HCT116 (cell line): ENCODE measurements around the gene TNFRSF12A. TPM values are rescaled to one million over a fixed set of nuclear protein-coding genes. Genes with fewer than 3 reads are reported as not detected.

Experiments used
- ATAC-seq: fragments of 200-7000 bp; cut with Tn5 transposase; 2 replicates; pipeline ENCODE4 v1.9.1; 2020; ENCODE audit warnings: mild to moderate bottlenecking, moderate library complexity
- BruUV-seq: library from RNA; stranded (reverse); fragments of 400-500 nt; replicated peaks from 2 replicates; lab custom pipeline; 2021; lab: Mats Ljungman, UMichigan
- CTCF ChIA-PET: fragments of 300-600 bp; sonication (Branson Sonifier 250); formaldehyde crosslinking; loops from one replicate; lab custom pipeline; 2021; ENCODE audit warnings: antibody characterized with exemption; lab: Charles Lee
- POLR2A ChIA-PET: fragments of 300-600, 350-600 bp; sonication (Branson Sonifier 250); formaldehyde crosslinking; loops from one replicate; lab custom pipeline; 2021; ENCODE audit warnings: antibody characterized with exemption; lab: Charles Lee
- RAD21 ChIA-PET, 2 experiments: fragments of 300-600 bp; sonication (Branson Sonifier 250); formaldehyde crosslinking; loops; one replicate each; lab custom pipeline; 2023; ENCODE audit warnings: low total read pairs in 2 of 2; ENCODE audit not compliant: uncharacterized antibody in 2 of 2, unreplicated experiment in 2 of 2, low non-redundant PET in 1 of 2; lab: Charles Lee
- DNase-seq: peaks from one replicate; pipeline ENCODE4 v3.0.0-alpha.2; 2010; ENCODE audit warnings: low read depth, low spot score
- H2AFZ ChIP-seq: fragments of 200-600 bp; shearing (Covaris generic), sonication (generic); 2 replicates; pipeline ENCODE4 v1.6.1; 2017; ENCODE audit warnings: low read depth, mixed run types, mixed read lengths, antibody characterized with exemption, low read length; ENCODE audit not compliant: poor library complexity, severe bottlenecking
- H3K27ac ChIP-seq: 2 replicates; pipeline ENCODE4 v1.5.1; 2012; ENCODE audit warnings: low read depth, low read length
- H3K27me3 ChIP-seq: fragments of 200-600 bp; sonication (generic); 2 replicates; pipeline ENCODE4 v1.6.1; 2016; ENCODE audit warnings: mixed run types, low read length, mixed read lengths; ENCODE audit not compliant: insufficient read depth
- H3K36me3 ChIP-seq, 2 experiments: fragments of 200-500 bp in 1 of 2; fragments of 200-600 bp in 1 of 2; sonication (Bioruptor generic) in 1 of 2; sonication (generic) in 1 of 2; 2 replicates each; pipeline versions ENCODE4 v1.5.1 to v1.6.1; 2014 to 2016; ENCODE audit warnings: low read length in 2 of 2, inconsistent platforms in 1 of 2, mixed read lengths in 1 of 2, mixed run types in 1 of 2; ENCODE audit not compliant: insufficient read depth in 2 of 2, control insufficient read depth in 1 of 2
- H3K4me1 ChIP-seq, 2 experiments: fragments of 200-600 bp in 1 of 2; sonication (generic) in 1 of 2; 2 replicates each; pipeline versions ENCODE4 v1.5.1 to v1.6.1; 2012 to 2017; ENCODE audit warnings: low read length in 2 of 2, inconsistent platforms in 1 of 2, mild to moderate bottlenecking in 1 of 2, mixed read lengths in 1 of 2, mixed run types in 1 of 2, moderate library complexity in 1 of 2; ENCODE audit not compliant: insufficient read depth in 2 of 2, control insufficient read depth in 1 of 2
- H3K4me2 ChIP-seq: fragments of 200-600 bp; sonication (generic); 2 replicates; pipeline ENCODE4 v1.6.1; 2017; ENCODE audit warnings: mixed run types, low read length, mixed read lengths
- H3K4me3 ChIP-seq, 2 experiments: fragments of 200-600 bp in 1 of 2; sonication (generic) in 1 of 2; replicated peaks in 1 of 2; 2 replicates each; pipeline ENCODE4 v1.5.1; 2011 to 2016; ENCODE audit warnings: low read length in 2 of 2, control low read depth in 1 of 2, low read depth in 1 of 2, mild to moderate bottlenecking in 1 of 2, mixed read lengths in 1 of 2, mixed run types in 1 of 2
- H3K79me2 ChIP-seq: fragments of 200-600 bp; sonication (generic); 2 replicates; pipeline ENCODE4 v1.6.1; 2017; ENCODE audit warnings: mild to moderate bottlenecking, mixed run types, low read length, moderate library complexity, mixed read lengths; ENCODE audit not compliant: insufficient read depth
- H3K9ac ChIP-seq: fragments of 200-600 bp; sonication (generic); 2 replicates; pipeline ENCODE4 v1.6.1; 2016; ENCODE audit warnings: low read length, mixed read lengths
- H3K9me2 ChIP-seq: fragments of 200-600 bp; sonication (generic), shearing (Covaris generic); 2 replicates; pipeline ENCODE4 v1.6.1; 2017; ENCODE audit warnings: mixed run types, mild to moderate bottlenecking, moderate library complexity; ENCODE audit not compliant: insufficient read depth
- H3K9me3 ChIP-seq, 2 experiments: fragments of 200-500 bp in 1 of 2; fragments of 200-600 bp in 1 of 2; sonication (Bioruptor generic) in 1 of 2; sonication (generic) in 1 of 2; 2 replicates each; pipeline ENCODE4 v1.6.1; 2014 to 2017; ENCODE audit warnings: low read length in 2 of 2, mixed read lengths in 2 of 2, inconsistent platforms in 1 of 2, low read depth in 1 of 2, mild to moderate bottlenecking in 1 of 2, mixed run types in 1 of 2, moderate library complexity in 1 of 2; ENCODE audit not compliant: control insufficient read depth in 1 of 2, insufficient read depth in 1 of 2
- H4K20me1 ChIP-seq: fragments of 200-600 bp; sonication (generic), shearing (Covaris generic); 2 replicates; pipeline ENCODE4 v1.6.1; 2017; ENCODE audit warnings: mixed run types, mild to moderate bottlenecking, moderate library complexity; ENCODE audit not compliant: insufficient read depth
- CTCF ChIP-seq, 3 experiments: fragments of 200-600 bp in 1 of 3; sonication (generic) in 1 of 3; IDR thresholded peaks in 2 of 3; conservative IDR thresholded peaks in 1 of 3; 2 replicates each; pipeline ENCODE4 v1.5.1; 2012 to 2017; ENCODE audit warnings: low read depth in 2 of 3, low read length in 2 of 3, antibody characterized with exemption in 1 of 3, borderline replicate concordance in 1 of 3, control low read depth in 1 of 3, mild to moderate bottlenecking in 1 of 3, mixed read lengths in 1 of 3, mixed run types in 1 of 3, moderate library complexity in 1 of 3; ENCODE audit not compliant: insufficient read depth in 1 of 3
- ELF1 ChIP-seq: IDR thresholded peaks from 2 replicates; pipeline ENCODE4 v1.6.1; 2012; ENCODE audit warnings: low read depth, borderline replicate concordance
- JUND ChIP-seq: IDR thresholded peaks from 2 replicates; pipeline ENCODE4 v1.6.1; 2012
- RAD21 ChIP-seq: IDR thresholded peaks from 2 replicates; pipeline ENCODE4 v1.6.1; 2012; ENCODE audit warnings: low read depth, mild to moderate bottlenecking
- SIN3A ChIP-seq: IDR thresholded peaks from 2 replicates; pipeline ENCODE4 v1.6.1; 2012; ENCODE audit warnings: low read depth
- TCF7L2 ChIP-seq: IDR thresholded peaks from 2 replicates; pipeline ENCODE4 v1.7.0; 2011; ENCODE audit warnings: borderline replicate concordance, inconsistent platforms; ENCODE audit not compliant: insufficient read depth, insufficient read length; ENCODE audit errors: extremely low read depth
- ZBTB33 ChIP-seq: IDR thresholded peaks from 2 replicates; pipeline ENCODE4 v1.6.1; 2011; ENCODE audit warnings: mild to moderate bottlenecking, low read length, moderate library complexity; ENCODE audit not compliant: insufficient replicate concordance; ENCODE audit errors: extremely low read depth
- intact Hi-C: fragments of 100-400 bp; cut with micrococcal nuclease; formaldehyde crosslinking; loops from 2 replicates; pipeline ENCODE4 v1.10.0; 2022
- total RNA-seq: library from RNA; stranded (reverse); gene quantifications from one replicate; pipeline ENCODE4 v1.2.1, GENCODE V29; 2021; ENCODE audit not compliant: unreplicated experiment
- TF ChIP-seq, protein P1 (sequence below): IDR thresholded peaks from 2 replicates; pipeline ENCODE4 v1.6.1; 2012

Gene TNFRSF12A
- total RNA-seq, 1 experiment from 2014 or later: 188 TPM

DNA sequence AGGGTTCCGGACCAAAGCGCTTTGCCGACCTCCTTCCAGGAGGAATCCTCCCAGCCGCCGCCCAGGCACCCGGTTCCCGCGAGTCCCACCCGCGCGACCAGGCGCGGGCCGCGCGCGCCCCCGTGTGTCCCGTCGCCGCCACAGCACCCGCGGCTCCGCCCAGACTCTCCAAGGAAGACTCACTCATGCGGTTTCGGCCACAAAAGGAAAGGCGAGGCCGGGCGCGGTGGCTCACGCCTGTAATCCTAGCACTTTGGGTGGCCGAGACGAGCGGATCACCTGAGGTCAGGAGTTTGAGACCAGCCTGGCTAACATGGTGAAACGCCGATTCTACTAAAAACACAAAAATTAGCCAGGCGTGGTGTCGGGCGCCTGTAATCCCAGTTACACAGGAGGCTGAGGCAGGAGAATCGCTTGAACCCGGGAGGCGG, 36.4 kb upstream of the TNFRSF12A start:
- H3K27ac ChIP-seq: peak overlapping the region; percentile 46
- no peaks in the 10 kb centered on the region for H4K20me1 ChIP-seq
- peak overlapping the region; percentile 34 to 44 for H3K4me3 ChIP-seq
- no TSS peak for BruUV-seq
- ChIA-PET CTCF (interaction anchor here (0.9 to 1.6 kb wide), 4 partner anchors 14 to 38 kb away, joined by 3 to 5 read pairs (median 4); partner anchors contain the start of gene KREMEN2), RAD21 (no interaction called here), POLR2A (interaction anchor here (0.9 to 1.3 kb wide), 2 partner anchors 12 to 116 kb away, joined by 3 to 4 read pairs; no protein-coding TSS in a partner anchor)
- no peaks in the 10 kb centered on the region for H3K36me3 ChIP-seq
- H3K4me1 ChIP-seq: peaks cover 24 to 48% of the 10 kb centered on the region in 2 experiments
- H3K4me2 ChIP-seq: peak overlapping the region; percentile 68
- H3K9me3 ChIP-seq: no peaks in the 10 kb centered on the region
- H3K9me2 ChIP-seq: no peaks in the 10 kb centered on the region
- peaks cover 14% of the 10 kb centered on the region for H3K79me2 ChIP-seq
- no peaks in the 10 kb centered on the region for H3K27me3 ChIP-seq
- intact Hi-C loops: loop anchor here (5.0 kb wide), 1 partner anchor 39 kb away; the partner anchor contains the start of genes HCFC1R1, THOC6 and TNFRSF12A
- peak; percentile 64 for ATAC-seq
- TF ChIP-seq TCF7L2 (peak; percentile 64), CTCF (IDR thresholded peaks at IDR 0.05 in 2 of 3, conservative IDR thresholded peaks at IDR 0.05 in 1 of 3; ENCODE audit: borderline replicate concordance in 1 of 3, insufficient read depth in 1 of 3, low read depth in 2 of 3, low read length in 2 of 3) (peak in 2 of 3 experiments; percentile 80 to 89; a peak in 5 of 6 replicates), ELF1 (no peak), JUND (no peak), ZBTB33 (peak; percentile 55), SIN3A (no peak), RAD21 (peak; percentile 85; the same call in 1 of the 2 replicates)
- TF ChIP-seq, protein P1, sequence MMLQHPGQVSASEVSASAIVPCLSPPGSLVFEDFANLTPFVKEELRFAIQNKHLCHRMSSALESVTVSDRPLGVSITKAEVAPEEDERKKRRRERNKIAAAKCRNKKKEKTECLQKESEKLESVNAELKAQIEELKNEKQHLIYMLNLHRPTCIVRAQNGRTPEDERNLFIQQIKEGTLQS: no peak
- H3K9ac ChIP-seq: peak overlapping the region; percentile 52
- peak overlapping the region; percentile 61 for H2AFZ ChIP-seq
- peak; percentile 61 for DNase-seq
